Naive thymus-derived CD8-positive, alpha-beta T cell (primary cell): ENCODE results near the gene USP49. TPM values are rescaled to one million over a fixed set of nuclear protein-coding genes. Genes with fewer than 3 reads are reported as not detected.

ENCODE experiments used
- ATAC-seq, 2 donors: fragments of 150-1000 bp; cut with Tn5 transposase in 1 of 2; sonication (Bioruptor Pico), chemical (Tn5 transposase) in 1 of 2; 1 replicate in 1 of 2; 2 replicates in 1 of 2; pipeline ENCODE4 v1.10.0; 2021; ENCODE audit warnings: mild to moderate bottlenecking in 2 of 2, moderate library complexity in 2 of 2
- POLR2A ChIA-PET: fragments of 350-600 bp; sonication (Branson Sonifier 250); formaldehyde crosslinking; loops from one replicate; lab custom pipeline; 2021; ENCODE audit warnings: antibody characterized with exemption; lab: Charles Lee
- DNase-seq, 10 donors: peaks; one replicate each; pipeline versions ENCODE4 v3.0.0 to v3.0.0-alpha.2; 2020 to 2022
- H3K27ac Mint-ChIP-seq, 10 donors: one replicate each; pipeline ENCODE4 v1.8.0; 2020 to 2022; ENCODE audit warnings: mild to moderate bottlenecking in 10 of 10, mixed read lengths in 10 of 10, moderate library complexity in 4 of 10, inconsistent platforms in 1 of 10
- H3K27me3 Mint-ChIP-seq, 5 donors: one replicate each; pipeline ENCODE4 v1.8.0; 2021 to 2022; ENCODE audit warnings: mixed read lengths in 5 of 5
- H3K36me3 Mint-ChIP-seq, 3 donors: one replicate each; pipeline ENCODE4 v1.8.0; 2020 to 2022; ENCODE audit warnings: mixed read lengths in 3 of 3, mild to moderate bottlenecking in 2 of 3, inconsistent platforms in 1 of 3
- H3K4me1 Mint-ChIP-seq, 4 donors: one replicate each; pipeline ENCODE4 v1.8.0; 2021 to 2022; ENCODE audit warnings: mixed read lengths in 4 of 4
- H3K4me3 Mint-ChIP-seq, 10 donors: one replicate each; pipeline ENCODE4 v1.8.0; 2020 to 2022; ENCODE audit warnings: mild to moderate bottlenecking in 10 of 10, mixed read lengths in 10 of 10, moderate library complexity in 6 of 10, inconsistent platforms in 1 of 10
- H3K9me3 Mint-ChIP-seq, 9 donors: one replicate each; pipeline ENCODE4 v1.8.0; 2020 to 2022; ENCODE audit warnings: mixed read lengths in 9 of 9, mild to moderate bottlenecking in 3 of 9, inconsistent platforms in 1 of 9, moderate library complexity in 1 of 9
- polyA plus RNA-seq, 3 donors: library from polyadenylated mRNA; unstranded; fragments of 300-500 nt; fragmentation: Illumina TruSeq; gene quantifications; one replicate each; pipeline ENCODE4 v1.2.3, GENCODE V29; 2021
- total RNA-seq, 8 experiments: library from RNA in 2 of 8; stranded (reverse) in 2 of 8; gene quantifications; one replicate each; pipeline ENCODE4 v1.2.3 and lab custom pipeline; 2021 to 2026

Gene USP49
- total and polyA plus RNA-seq, 5 experiments from 2014 or later = 0.34 to 3.0 (median 0.48) TPM

DNA sequence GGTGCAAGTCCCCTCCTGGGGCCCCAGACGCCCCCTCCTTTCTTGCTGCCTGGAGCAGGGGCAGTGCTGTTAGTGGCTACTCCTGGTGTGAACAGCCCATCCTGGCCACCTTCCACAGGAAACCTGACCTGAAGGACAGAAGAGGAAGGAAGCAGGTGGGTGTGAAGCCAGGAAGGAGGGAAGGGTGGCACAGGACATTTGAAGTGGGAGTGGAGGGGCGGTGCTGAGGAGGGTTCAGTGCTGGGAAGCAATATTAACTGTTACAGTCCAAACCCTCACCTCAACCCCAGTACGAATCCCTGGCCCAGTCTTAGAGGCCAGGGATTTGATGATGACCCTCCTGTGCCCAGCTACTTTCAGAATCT lies 113.8 kb downstream of the USP49 start:
- Mint-ChIP-seq H3K27ac (peak overlapping the region in 1 of 10 donors; percentile 80), H3K36me3 (peaks cover 0 to 14% (median 0%) of the 10 kb centered on the region in 3 donors), H3K4me1 (peaks cover 8 to 32% (median 27%) of the 10 kb centered on the region in 4 donors), H3K27me3 (peaks cover 0 to 11% (median 0%) of the 10 kb centered on the region in 5 donors), H3K4me3 (peak overlapping the region; percentile 36 to 91 (median 72)), H3K9me3 (no peaks in the 10 kb centered on the region)
- POLR2A ChIA-PET = interaction anchor here (0.6 to 1.5 kb wide), 6 partner anchors 8 to 421 kb away, joined by 3 read pairs; no protein-coding TSS in a partner anchor
- no peak for DNase-seq
- ATAC-seq = no peak

DNA sequence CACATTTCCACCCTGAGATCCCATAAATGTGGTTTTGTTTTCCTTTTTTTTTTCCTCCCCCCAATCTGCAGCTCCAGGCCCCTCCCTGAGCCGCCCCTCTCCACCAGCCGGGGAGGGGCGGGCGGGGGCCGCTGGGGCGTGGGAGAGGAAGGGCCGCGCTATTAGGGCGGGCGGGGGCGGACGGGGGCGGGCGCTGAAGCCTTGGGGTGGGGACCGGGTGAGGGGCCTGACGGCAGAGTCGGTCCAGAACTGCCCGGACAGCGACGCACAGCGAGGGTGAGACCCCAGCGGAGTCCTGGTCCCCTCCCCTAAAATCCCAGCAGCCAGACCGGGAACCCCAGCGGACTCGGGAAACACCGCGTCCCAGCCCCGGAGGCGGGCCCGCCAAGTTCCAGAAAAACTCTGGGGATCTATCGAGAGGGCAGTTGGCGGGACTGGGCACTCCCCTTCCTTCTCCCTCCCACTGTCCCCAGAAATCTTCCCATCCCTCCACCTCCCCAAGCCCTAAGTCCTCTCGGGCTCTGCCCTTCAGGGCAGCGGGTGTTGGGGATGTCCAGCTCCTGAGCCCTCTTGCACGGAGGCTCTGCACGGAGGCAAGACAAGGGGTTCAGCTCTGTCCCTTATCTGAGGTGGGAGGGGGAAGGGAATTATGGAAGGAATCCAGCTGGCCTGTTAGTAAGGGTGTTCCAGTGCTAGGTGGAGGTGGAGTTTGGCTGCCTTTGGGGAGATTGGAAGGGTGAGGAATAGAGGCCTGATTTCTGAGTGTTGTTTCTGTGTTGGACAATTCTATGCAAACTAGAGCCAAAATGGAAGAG lies 114.4 kb downstream of the USP49 start, which contains the start of gene PRICKLE4:
PRICKLE4 (plus strand) TSS at position 232 of the 815 bp plus-strand sequence. CDS start 2,692 bp downstream, outside the sequence.
- H3K27ac Mint-ChIP-seq = peak within 1 kb of the TSS in 7 of 10 donors; percentile 10 to 83 (median 65)
- DNase-seq = peak in 1 of 10 donors; percentile 26
- peaks cover 8 to 32% (median 24%) of the 10 kb centered on the region in 4 donors for H3K4me1 Mint-ChIP-seq
- POLR2A ChIA-PET = interaction anchor here (1.0 to 1.5 kb wide), 5 partner anchors 9 to 434 kb away, joined by 3 read pairs; no protein-coding TSS in a partner anchor
- H3K9me3 Mint-ChIP-seq = no peaks in the 10 kb centered on the region
- ATAC-seq = peak in 1 of 2 donors; percentile 3
- peak within 1 kb of the TSS; percentile 87 to 97 (median 90) for H3K4me3 Mint-ChIP-seq
- peaks cover 0 to 14% (median 0%) of the 10 kb centered on the region in 3 donors for H3K36me3 Mint-ChIP-seq
- H3K27me3 Mint-ChIP-seq = peaks cover 0 to 11% (median 0%) of the 10 kb centered on the region in 5 donors

DNA sequence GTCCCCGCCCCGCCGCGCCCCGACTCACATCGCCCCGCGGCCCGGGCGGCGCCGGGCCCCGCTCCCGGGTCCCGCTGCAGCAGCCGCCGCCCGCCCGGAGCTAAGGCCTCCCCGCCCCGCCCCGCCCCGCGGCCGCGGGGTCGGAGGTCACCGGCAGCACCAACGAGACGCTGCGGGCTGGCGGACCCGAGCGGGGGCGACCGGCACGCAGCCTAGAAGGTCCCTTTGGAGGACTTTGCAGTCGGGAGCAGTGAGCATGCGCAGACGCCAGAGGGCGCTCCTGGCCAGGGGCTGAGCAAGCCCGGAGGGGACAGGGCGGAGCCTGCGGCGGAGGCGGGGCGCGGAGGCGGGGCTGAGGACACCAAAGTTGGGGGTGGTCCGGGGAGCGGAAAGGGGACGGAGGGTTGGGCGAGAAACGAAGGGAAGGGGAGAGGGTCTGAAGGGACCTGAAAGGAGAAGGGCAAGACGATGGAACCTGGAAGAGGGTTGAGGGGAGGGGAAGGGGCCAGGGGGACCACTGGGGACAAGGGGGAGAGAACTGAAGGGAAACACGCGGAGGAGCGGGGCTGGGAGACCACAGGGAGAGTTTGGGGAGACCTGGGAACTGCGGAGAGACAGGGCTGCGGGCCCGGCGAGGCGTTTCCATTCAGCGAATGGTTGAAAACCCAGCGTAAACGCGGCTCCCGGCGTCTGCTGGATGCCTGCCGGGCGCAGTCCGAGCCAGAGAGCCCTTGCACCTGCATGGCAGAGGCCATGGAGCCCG lies 115.2 kb downstream of the USP49 start, which contains the start of gene FRS3:
FRS3 (minus strand) TSS at position 113 of the 763 bp plus-strand sequence. CDS start 2,913 bp downstream, outside the sequence.
- ATAC-seq (peak; percentile 94 to 98), DNase-seq (peak; percentile 95 to 100 (median 99))
- peaks cover 0 to 19% (median 0%) of the 10 kb centered on the region in 3 donors for H3K36me3 Mint-ChIP-seq
- peak within 1 kb of the TSS in 9 of 10 donors; percentile 58 to 88 (median 83) for H3K27ac Mint-ChIP-seq
- H3K4me1 Mint-ChIP-seq = peaks cover 8 to 32% (median 24%) of the 10 kb centered on the region in 4 donors
- H3K4me3 Mint-ChIP-seq = peak within 1 kb of the TSS; percentile 88 to 97 (median 92)
- no peaks in the 10 kb centered on the region for H3K9me3 Mint-ChIP-seq
- POLR2A ChIA-PET = interaction anchor here (0.7 to 1.5 kb wide), 4 partner anchors 10 to 435 kb away, joined by 3 read pairs; no protein-coding TSS in a partner anchor
- H3K27me3 Mint-ChIP-seq = peaks cover 0 to 11% (median 0%) of the 10 kb centered on the region in 5 donors

DNA sequence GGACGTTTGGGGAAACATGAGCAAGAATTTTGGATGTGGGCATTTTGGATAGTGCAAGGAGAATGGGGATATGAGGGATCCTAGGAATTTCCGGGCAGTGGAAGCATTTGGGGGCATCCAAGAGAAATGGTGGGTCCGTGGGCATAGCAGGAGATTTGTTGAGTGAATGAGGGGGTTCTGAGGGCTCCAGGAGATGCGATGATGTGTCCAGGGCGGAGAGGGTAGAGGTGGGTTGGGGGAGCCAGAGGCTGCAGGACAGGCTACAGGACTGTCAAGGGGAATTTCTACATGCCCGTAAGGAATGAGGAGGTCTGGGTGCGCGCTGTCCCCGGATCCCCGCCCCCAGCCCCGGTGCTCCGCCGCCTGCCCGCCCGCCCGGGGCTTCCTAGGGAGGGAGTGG lies 115.8 kb downstream of the USP49 start:
- ATAC-seq = no peak
- peak overlapping the region in 8 of 10 donors; percentile 33 to 88 (median 72) for H3K27ac Mint-ChIP-seq
- no peaks in the 10 kb centered on the region for H3K9me3 Mint-ChIP-seq
- peak overlapping the region; percentile 80 to 94 (median 90) for H3K4me3 Mint-ChIP-seq
- DNase-seq = no peak
- peaks cover 8 to 29% (median 22%) of the 10 kb centered on the region in 4 donors for H3K4me1 Mint-ChIP-seq
- POLR2A ChIA-PET = interaction anchor here (0.7 kb wide), 1 partner anchor 45 kb away, joined by 3 read pairs; no protein-coding TSS in a partner anchor
- peaks cover 0 to 25% (median 0%) of the 10 kb centered on the region in 3 donors for H3K36me3 Mint-ChIP-seq
- peaks cover 0 to 11% (median 0%) of the 10 kb centered on the region in 5 donors for H3K27me3 Mint-ChIP-seq

DNA sequence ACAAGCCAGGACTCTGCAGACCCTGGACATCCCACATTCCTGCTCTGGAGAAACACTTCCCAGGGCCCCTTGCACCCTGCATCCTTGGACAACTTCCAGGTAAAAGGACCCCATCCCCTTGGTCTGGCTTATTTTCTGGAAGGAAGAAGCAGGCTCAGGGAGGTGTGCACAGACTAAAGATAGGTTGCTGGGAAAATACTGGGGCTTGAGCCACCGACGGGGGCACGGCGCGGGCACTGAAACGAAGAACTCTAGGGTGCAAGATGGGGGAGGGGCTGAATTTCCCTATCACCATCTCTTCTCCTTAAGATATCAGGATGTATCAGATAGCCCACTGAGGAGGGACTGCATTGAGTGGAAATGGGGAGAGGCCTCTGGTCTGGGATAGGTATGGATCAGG lies 116.3 kb downstream of the USP49 start:
- H3K27me3 Mint-ChIP-seq = peaks cover 0 to 11% (median 0%) of the 10 kb centered on the region in 5 donors
- DNase-seq (no peak), ATAC-seq (no peak)
- POLR2A ChIA-PET = interaction anchor here (1.4 kb wide), 1 partner anchor 8 kb away, joined by 5 read pairs; the partner anchor contains the start of gene TOMM6
- no peaks in the 10 kb centered on the region for H3K9me3 Mint-ChIP-seq
- peaks cover 10 to 25% (median 21%) of the 10 kb centered on the region in 4 donors for H3K4me1 Mint-ChIP-seq
- H3K4me3 Mint-ChIP-seq = peak overlapping the region; percentile 80 to 94 (median 90)
- H3K36me3 Mint-ChIP-seq = peaks cover 0 to 29% (median 0%) of the 10 kb centered on the region in 3 donors
- peak overlapping the region in 8 of 10 donors; percentile 44 to 88 (median 82) for H3K27ac Mint-ChIP-seq

DNA sequence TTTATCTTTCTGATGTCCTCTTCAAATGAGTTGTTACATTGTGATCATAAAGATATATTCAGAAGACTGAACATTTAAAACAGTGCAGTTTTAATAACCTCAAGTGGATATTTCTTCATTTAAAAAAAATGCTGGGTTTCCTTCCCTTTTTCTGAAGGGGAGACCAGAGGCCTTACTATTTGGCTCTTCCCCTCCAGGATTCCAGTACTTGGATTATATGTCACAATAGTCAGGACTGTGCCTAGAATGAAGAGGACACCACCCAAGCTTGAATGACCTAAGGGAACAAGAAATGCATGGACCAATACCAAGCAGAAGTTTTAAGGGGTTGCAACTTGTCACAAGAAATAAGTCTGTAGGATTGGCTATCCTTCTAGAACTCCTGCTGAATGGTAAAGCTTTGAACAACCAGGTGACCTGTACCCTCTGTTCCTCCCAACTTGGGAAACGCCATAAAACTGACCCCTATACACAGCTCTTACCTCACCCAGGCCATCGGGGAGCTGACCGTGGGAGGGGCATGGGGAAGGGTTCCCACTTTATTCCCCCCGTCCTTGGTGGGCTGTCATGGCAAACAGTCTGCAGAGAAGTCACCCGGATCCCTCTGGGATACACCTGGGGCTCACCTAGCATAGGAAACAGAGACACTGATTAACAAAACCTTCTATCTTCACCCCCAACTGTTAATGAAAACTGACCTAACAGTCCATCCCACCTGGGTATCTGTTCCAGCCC lies 117.5 kb downstream of the USP49 start:
- Mint-ChIP-seq H3K27ac (no peak overlapping the region), H3K4me3 (peak overlapping the region in 4 of 10 donors; percentile 27 to 93 (median 76)), H3K9me3 (no peaks in the 10 kb centered on the region), H3K27me3 (peaks cover 0 to 11% (median 0%) of the 10 kb centered on the region in 5 donors), H3K36me3 (peaks cover 0 to 35% (median under 1%) of the 10 kb centered on the region in 3 donors), H3K4me1 (peaks cover 10 to 25% (median 21%) of the 10 kb centered on the region in 4 donors)
- POLR2A ChIA-PET = interaction anchor here (1.4 kb wide), 1 partner anchor 9 kb away, joined by 5 read pairs; the partner anchor contains the start of gene TOMM6
- no peak for ATAC-seq
- no peak for DNase-seq

DNA sequence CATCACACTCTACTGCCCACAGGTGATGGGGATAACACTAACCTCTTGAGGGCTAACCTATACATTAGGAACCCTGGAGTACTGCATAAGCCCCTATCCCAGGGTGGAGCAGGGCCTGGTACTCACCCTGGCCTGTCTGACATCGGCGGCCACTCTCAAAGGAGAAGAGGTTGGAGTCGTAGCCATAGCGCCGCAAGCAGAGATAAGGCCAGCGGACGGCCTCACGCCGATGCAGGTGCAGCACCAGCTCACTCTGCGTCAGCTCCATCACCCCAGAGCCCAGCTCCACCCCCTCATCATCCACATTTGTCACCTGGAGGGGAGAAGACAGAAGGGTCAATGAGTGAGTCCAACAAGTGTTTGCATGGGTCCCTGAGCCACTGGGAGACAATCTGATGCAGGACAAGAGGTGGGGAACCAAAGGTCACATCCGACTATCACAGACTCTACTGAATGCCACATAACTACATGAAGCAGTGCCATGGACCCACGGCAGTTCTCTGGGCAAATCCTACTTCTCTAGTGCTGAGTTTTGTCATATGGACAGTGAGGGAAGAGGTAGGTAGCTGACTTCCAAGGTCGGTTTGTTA lies 119.8 kb downstream of the USP49 start:
- POLR2A ChIA-PET = no interaction called here
- Mint-ChIP-seq H3K4me3 (no peak overlapping the region), H3K4me1 (peaks cover 6 to 18% (median 15%) of the 10 kb centered on the region in 4 donors), H3K36me3 (peaks cover 0 to 58% (median 5%) of the 10 kb centered on the region in 3 donors), H3K27me3 (peaks cover 0 to 2% (median 0%) of the 10 kb centered on the region in 5 donors), H3K27ac (no peak overlapping the region), H3K9me3 (no peaks in the 10 kb centered on the region)
- no peak for ATAC-seq
- no peak for DNase-seq

DNA sequence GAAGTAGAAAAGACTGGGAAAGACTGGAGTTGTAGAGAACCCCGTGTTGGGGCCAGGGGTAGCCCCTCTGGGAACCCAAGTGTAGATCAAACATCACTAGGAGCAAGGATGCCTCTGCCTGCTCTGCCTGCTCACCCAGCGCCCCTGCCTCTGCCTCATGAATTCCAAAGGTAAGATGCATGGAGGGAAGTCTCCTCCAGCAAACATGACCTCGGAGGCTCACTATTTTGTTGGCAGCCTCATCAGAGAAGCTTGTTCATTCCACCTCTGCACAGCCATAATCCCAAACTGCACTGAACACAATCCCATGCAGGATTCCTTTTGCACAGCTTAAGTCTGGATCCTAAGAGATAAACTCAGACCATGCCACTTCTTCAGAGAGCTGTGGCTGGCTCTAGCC lies 120.3 kb downstream of the USP49 start:
- no peak for ATAC-seq

DNA sequence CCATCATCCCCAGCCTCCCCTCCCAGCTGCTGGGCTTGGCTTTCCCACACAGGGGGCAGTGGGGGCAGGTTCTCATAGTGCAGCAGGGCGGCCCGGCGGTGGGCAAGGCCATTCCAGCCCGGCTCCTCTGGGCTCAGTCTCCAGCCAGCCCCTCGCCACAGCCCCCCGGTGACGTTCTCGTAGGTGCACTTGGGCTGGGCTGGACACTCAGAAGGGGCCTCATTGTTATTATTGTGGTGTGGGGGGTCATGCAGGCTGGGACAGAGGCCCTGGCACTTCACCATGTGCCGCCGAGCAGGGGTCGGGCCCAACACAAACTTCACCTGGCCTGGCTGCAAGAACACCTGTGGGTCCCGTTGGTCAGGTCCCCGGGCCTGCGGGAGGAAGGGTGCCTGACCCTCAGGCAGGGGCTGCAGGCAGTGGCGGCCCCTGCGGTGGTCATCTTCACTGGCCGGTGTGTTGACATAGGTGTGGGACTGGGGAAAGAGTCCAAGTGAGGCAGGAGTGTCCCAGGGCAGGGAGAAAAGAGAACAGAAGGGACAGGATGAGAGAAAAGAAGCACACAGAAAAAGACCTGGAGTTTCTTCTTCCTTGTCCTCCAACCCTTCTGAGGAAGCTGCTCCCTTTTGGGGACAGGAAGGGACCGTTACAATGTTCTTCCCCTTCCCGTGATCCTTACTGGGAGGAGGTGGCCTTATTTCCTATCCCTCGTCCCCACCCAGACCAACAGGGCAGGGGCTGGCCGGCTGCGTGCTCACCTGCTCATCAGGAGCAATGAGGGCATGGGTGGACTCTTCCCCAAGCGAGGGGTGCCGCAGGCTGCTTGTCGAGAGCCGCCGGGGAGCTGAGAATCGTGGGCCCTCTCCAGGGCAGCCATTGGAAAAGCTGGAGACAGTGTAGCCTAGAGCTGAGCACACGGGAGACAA lies 123.9 kb downstream of the USP49 start:
- Mint-ChIP-seq H3K4me3 (no peak overlapping the region), H3K9me3 (no peaks in the 10 kb centered on the region), H3K27me3 (no peaks in the 10 kb centered on the region), H3K4me1 (peaks cover 2 to 12% (median 4%) of the 10 kb centered on the region in 4 donors), H3K27ac (no peak overlapping the region), H3K36me3 (peaks cover 0 to 51% (median 5%) of the 10 kb centered on the region in 3 donors)
- DNase-seq (no peak), ATAC-seq (no peak)
- POLR2A ChIA-PET = no interaction called here

More for the DNA sequence above, 120.3 kb downstream of the USP49 start:
- DNase-seq = no peak
- Mint-ChIP-seq H3K36me3 (peaks cover 0 to 63% (median 5%) of the 10 kb centered on the region in 3 donors), H3K27ac (no peak overlapping the region), H3K4me1 (peaks cover 6 to 15% (median 11%) of the 10 kb centered on the region in 4 donors), H3K9me3 (no peaks in the 10 kb centered on the region), H3K4me3 (no peak overlapping the region), H3K27me3 (peaks cover 0 to under 1% (median 0%) of the 10 kb centered on the region in 5 donors)
- POLR2A ChIA-PET = no interaction called here

DNA sequence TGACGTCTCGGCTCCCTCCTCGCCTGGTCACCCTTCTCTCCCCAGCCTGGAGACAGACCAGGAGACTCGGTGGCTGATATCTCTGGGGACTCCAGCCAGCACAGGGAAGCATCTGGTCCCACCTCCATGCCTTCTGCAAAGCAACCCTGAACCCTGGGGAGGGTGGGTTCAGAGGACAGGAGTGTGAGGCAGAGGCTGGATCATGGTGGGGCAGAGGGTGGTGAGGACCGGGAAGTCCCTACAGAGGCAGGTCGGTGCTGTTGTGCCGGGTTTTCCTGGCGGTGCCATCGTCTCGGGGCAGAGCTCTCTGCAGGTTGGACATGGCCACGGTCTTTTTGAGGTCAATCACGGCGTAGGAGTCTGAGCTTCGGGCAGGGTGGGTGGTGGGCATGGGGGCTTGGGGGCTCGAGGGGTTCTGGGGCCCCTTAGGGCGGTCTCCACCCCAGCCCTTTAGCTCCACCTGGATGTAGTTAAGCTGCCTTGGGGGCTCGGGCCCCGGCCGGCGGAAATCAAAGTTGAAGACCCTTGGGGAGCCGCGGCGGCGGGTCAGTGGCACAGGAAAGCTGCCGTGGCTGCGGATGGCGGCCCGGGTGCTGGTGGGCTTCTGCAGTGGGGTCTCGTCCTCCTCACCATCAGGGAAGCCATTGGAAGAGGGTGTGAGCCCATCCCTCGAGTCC lies 124.7 kb downstream of the USP49 start:
- POLR2A ChIA-PET = no interaction called here
- Mint-ChIP-seq H3K27me3 (no peaks in the 10 kb centered on the region), H3K9me3 (no peaks in the 10 kb centered on the region), H3K27ac (no peak overlapping the region), H3K36me3 (peaks cover 0 to 50% (median 5%) of the 10 kb centered on the region in 3 donors), H3K4me3 (no peak overlapping the region), H3K4me1 (peaks cover 2 to 12% (median 4%) of the 10 kb centered on the region in 4 donors)
- ATAC-seq = no peak
- no peak for DNase-seq
